Airway epithelial cell (primary cell): ENCODE data around the gene SPR. TPM values are rescaled to one million over a fixed set of nuclear protein-coding genes. Genes with fewer than 3 reads are reported as not detected.

Experiments used
- total RNA-seq: library from RNA; depleted of rRNA; stranded (reverse); fragments of >200 nt; gene quantifications from 2 replicates; pipeline ENCODE4 v1.2.3, GENCODE V29; 2015

Gene SPR
- total RNA-seq: 25.8 and 26.3 TPM in 2 replicates

DNA sequence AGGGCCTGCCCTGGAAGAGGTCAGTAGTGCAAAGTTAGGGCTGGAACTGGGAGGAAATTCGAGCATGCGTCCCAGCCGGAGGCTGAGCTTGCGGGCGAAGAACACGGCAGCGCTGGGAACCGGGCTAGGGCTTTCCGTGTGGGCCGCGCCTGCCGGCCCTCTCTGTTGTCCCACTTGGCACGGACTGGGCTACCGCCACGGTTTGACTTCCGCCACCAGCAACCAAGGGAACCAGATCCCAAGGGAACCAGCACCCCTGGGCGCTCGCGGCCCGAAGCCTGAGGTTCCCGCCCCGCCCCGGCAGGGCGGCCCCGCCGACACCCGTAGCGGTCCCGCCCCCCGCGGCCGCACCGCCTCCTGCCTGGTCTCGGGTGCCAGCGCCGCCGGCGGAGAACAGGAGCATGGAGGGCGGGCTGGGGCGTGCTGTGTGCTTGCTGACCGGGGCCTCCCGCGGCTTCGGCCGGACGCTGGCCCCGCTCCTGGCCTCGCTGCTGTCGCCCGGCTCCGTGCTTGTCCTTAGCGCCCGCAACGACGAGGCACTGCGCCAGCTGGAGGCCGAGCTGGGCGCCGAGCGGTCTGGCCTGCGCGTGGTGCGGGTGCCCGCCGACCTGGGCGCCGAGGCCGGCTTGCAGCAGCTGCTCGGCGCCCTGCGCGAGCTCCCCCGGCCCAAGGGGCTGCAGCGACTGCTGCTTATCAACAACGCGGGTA, at the start of gene SPR:
SPR (plus strand) TSS at position 377 of the 708 bp plus-strand sequence; CDS start at position 402, 25 bp downstream.

DNA sequence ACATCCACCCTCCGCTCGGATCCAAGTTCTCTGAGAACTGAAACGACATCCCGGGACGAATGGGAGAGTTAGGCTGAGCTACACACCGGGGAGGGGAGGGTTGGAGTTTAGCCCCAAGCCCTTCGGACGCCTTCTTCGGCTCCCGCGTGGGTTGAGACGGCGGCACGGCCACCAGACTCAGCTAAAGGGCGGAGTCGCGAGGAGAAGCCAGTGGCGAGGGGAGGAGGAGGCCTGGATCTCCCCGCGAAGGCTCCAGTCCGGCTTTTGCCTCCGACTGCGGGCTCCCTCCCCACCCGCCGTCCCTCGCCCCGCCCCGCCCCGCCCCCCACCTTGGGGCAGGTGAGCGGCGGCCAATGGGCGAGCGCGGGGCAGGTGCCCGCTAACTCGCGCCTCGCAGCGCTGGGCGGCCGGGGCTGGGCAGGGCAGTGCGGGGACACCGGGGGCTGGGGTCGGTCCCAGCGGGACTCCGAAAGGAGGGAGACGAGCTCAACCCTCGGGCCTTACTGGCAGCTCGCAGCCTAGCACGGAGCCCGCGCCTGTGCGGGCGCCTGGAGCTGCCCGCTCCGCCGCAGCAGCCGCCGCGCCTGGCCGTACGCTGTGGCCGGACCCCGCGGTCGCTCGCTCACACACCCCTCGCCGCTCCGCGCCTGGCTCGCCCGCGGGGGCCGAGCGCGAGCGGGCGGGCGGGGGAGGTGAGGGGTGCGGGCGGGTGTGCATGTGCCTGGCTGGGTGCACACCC, 30.1 kb downstream of the SPR start, which contains the start of gene EMX1:
EMX1 (plus strand) TSS at position 382 of the 739 bp plus-strand sequence; CDS start at position 716, 334 bp downstream.

Other genes starting within 250 kb of the SPR start
- gene EXOC6B, start 61.4 kb upstream of the SPR start, total RNA-seq: 16.8 and 23.4 TPM in 2 replicates
- gene EMX1, start 30.1 kb downstream of the SPR start, total RNA-seq: not detected in 2 replicates
- gene SFXN5, start 184.3 kb downstream of the SPR start, total RNA-seq: 5.2 and 7.6 TPM in 2 replicates
- gene RAB11FIP5, start 225.5 kb downstream of the SPR start, total RNA-seq: 21.1 and 25.2 TPM in 2 replicates